ENCODE data around the gene HSPA14. TPM values are rescaled to one million over a fixed set of nuclear protein-coding genes. Genes with fewer than 3 reads are reported as not detected.

Gene HSPA14
- total RNA-seq, 1 donor, result 11.9 TPM

- peaks cover 52% of the 10 kb centered on the region for H3K36me3 ChIP-seq (ENCODE audit: insufficient read depth, low read length)
- no peak overlapping the region for H3K4me2 ChIP-seq (ENCODE audit: insufficient read depth, low read length)
- no peaks in the 10 kb centered on the region for H3K27me3 ChIP-seq (ENCODE audit: insufficient read depth, low read length)
- H3K4me3 ChIP-seq (ENCODE audit: insufficient read depth, low read length), result no peak overlapping the region
- no peaks in the 10 kb centered on the region for H3K9me3 ChIP-seq (ENCODE audit: low read depth, low read length)
- no peak for DNase-seq (ENCODE audit: insufficient read length, low spot score, missing footprints)
- no peak overlapping the region for H2AFZ ChIP-seq (ENCODE audit: low read length)
- H3K79me2 ChIP-seq (ENCODE audit: insufficient read depth, low read length), result peaks cover 39% of the 10 kb centered on the region
- H4K20me1 ChIP-seq (ENCODE audit: insufficient read depth, low read length), result no peaks in the 10 kb centered on the region
- no peaks in the 10 kb centered on the region for H3K4me1 ChIP-seq (ENCODE audit: insufficient read depth, low read length)
- TF ChIP-seq CTCF (IDR thresholded peaks at IDR 0.05; ENCODE audit: extremely low read depth, low read depth, low read length), result no peak
- no peak overlapping the region for H3K27ac ChIP-seq (ENCODE audit: low read depth, low read length)
These were observed 6.8 kb downstream of the HSPA14 start for GRCh38 chr10:14844948-14845347.

DNA sequence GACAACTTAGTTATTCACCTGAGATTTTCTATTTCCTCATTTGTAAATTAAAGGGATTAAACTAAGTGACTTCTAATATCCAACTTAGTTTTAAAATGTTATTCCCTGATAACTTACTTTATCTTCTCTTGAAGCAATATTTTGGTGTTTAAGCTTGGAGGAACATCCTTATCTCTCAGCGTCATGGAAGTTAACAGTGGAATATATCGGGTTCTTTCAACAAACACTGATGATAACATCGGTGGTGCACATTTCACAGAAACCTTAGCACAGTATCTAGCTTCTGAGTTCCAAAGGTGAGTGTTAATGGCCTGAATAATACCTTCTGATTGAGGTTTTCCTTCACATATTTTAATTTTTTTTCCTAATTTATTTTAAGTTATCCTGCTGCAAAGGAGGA, 14.1 kb downstream of the HSPA14 start:
- Histone ChIP-seq H3K4me3 (ENCODE audit: insufficient read depth, low read length) (no peak overlapping the region), H3K27me3 (ENCODE audit: insufficient read depth, low read length) (no peaks in the 10 kb centered on the region), H3K9me3 (ENCODE audit: low read depth, low read length) (no peaks in the 10 kb centered on the region), H3K4me1 (ENCODE audit: insufficient read depth, low read length) (no peaks in the 10 kb centered on the region), H3K36me3 (ENCODE audit: insufficient read depth, low read length) (peaks cover 11% of the 10 kb centered on the region), H3K27ac (ENCODE audit: low read depth, low read length) (no peak overlapping the region), H2AFZ (ENCODE audit: low read length) (no peak overlapping the region), H3K4me2 (ENCODE audit: insufficient read depth, low read length) (no peak overlapping the region), H4K20me1 (ENCODE audit: insufficient read depth, low read length) (no peaks in the 10 kb centered on the region), H3K79me2 (ENCODE audit: insufficient read depth, low read length) (no peaks in the 10 kb centered on the region)
- no peak for DNase-seq (ENCODE audit: insufficient read length, low spot score, missing footprints)
- TF ChIP-seq CTCF (IDR thresholded peaks at IDR 0.05; ENCODE audit: extremely low read depth, low read depth, low read length), result no peak

- Histone ChIP-seq H4K20me1 (ENCODE audit: insufficient read depth, low read length) (no peaks in the 10 kb centered on the region), H3K4me1 (ENCODE audit: insufficient read depth, low read length) (no peaks in the 10 kb centered on the region), H3K27me3 (ENCODE audit: insufficient read depth, low read length) (no peaks in the 10 kb centered on the region), H2AFZ (ENCODE audit: low read length) (no peak overlapping the region), H3K4me3 (ENCODE audit: insufficient read depth, low read length) (no peak overlapping the region), H3K4me2 (ENCODE audit: insufficient read depth, low read length) (no peak overlapping the region), H3K79me2 (ENCODE audit: insufficient read depth, low read length) (no peaks in the 10 kb centered on the region), H3K9me3 (ENCODE audit: low read depth, low read length) (no peaks in the 10 kb centered on the region), H3K27ac (ENCODE audit: low read depth, low read length) (no peak overlapping the region), H3K36me3 (ENCODE audit: insufficient read depth, low read length) (peaks cover 7% of the 10 kb centered on the region)
- no peak for TF ChIP-seq CTCF (IDR thresholded peaks at IDR 0.05; ENCODE audit: extremely low read depth, low read depth, low read length)
- no peak for DNase-seq (ENCODE audit: insufficient read length, low spot score, missing footprints)
These were observed 17.3 kb downstream of the HSPA14 start for GRCh38 chr10:14855453-14855852.

- peaks cover 2% of the 10 kb centered on the region for H3K36me3 ChIP-seq (ENCODE audit: insufficient read depth, low read length)
- no peaks in the 10 kb centered on the region for H4K20me1 ChIP-seq (ENCODE audit: insufficient read depth, low read length)
- no peak overlapping the region for H2AFZ ChIP-seq (ENCODE audit: low read length)
- no peak for DNase-seq (ENCODE audit: insufficient read length, low spot score, missing footprints)
- no peaks in the 10 kb centered on the region for H3K9me3 ChIP-seq (ENCODE audit: low read depth, low read length)
- no peak overlapping the region for H3K27ac ChIP-seq (ENCODE audit: low read depth, low read length)
- H3K79me2 ChIP-seq (ENCODE audit: insufficient read depth, low read length), result no peaks in the 10 kb centered on the region
- TF ChIP-seq CTCF (IDR thresholded peaks at IDR 0.05; ENCODE audit: extremely low read depth, low read depth, low read length), result no peak
- no peaks in the 10 kb centered on the region for H3K27me3 ChIP-seq (ENCODE audit: insufficient read depth, low read length)
- H3K4me2 ChIP-seq (ENCODE audit: insufficient read depth, low read length), result no peak overlapping the region
- H3K4me3 ChIP-seq (ENCODE audit: insufficient read depth, low read length), result no peak overlapping the region
- no peaks in the 10 kb centered on the region for H3K4me1 ChIP-seq (ENCODE audit: insufficient read depth, low read length)
These were observed 20.3 kb downstream of the HSPA14 start for GRCh38 chr10:14858338-14858960.

Measured in osteoblast (primary cell).